Measurements from ENCODE around the gene ZNF451. TPM values are rescaled to one million over a fixed set of nuclear protein-coding genes. Genes with fewer than 3 reads are reported as not detected.

ZNF451 gene
- total RNA-seq, 1 donor from 2014 or later, result 21.5 TPM

DNA sequence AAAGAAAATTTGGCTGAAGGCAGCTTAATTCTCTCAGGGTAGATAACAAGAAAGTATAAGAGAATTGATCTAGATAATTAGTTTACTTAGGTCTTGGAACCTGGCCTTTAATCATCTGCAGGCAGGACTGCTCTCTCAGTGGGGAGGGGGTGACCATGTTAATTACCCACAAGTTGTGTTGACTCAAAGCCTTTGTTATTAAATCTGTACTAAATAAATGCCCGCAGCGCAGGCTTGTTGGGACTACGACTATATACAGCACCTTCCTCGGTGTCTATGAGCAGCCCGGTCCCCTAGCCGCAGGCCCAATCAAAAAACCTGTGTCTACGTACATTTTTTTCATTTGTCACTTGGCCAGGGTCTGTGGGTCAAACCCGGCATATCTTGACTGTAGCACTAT, 15.6 kb upstream of the ZNF451 start:
- Histone ChIP-seq H3K27ac (no peak overlapping the region), H3K36me3 (no peaks in the 10 kb centered on the region), H3K9me3 (no peaks in the 10 kb centered on the region), H3K4me3 (no peak overlapping the region), H3K27me3 (no peaks in the 10 kb centered on the region), H3K4me1 (no peaks in the 10 kb centered on the region)
- no peak for DNase-seq (ENCODE audit: low spot score in 2 of 2)
- intact Hi-C loops (cut with DNase I), result no loop called here
- TF ChIP-seq, protein P1, sequence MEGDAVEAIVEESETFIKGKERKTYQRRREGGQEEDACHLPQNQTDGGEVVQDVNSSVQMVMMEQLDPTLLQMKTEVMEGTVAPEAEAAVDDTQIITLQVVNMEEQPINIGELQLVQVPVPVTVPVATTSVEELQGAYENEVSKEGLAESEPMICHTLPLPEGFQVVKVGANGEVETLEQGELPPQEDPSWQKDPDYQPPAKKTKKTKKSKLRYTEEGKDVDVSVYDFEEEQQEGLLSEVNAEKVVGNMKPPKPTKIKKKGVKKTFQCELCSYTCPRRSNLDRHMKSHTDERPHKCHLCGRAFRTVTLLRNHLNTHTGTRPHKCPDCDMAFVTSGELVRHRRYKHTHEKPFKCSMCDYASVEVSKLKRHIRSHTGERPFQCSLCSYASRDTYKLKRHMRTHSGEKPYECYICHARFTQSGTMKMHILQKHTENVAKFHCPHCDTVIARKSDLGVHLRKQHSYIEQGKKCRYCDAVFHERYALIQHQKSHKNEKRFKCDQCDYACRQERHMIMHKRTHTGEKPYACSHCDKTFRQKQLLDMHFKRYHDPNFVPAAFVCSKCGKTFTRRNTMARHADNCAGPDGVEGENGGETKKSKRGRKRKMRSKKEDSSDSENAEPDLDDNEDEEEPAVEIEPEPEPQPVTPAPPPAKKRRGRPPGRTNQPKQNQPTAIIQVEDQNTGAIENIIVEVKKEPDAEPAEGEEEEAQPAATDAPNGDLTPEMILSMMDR (IDR thresholded peaks at IDR 0.05), result no peak

DNA sequence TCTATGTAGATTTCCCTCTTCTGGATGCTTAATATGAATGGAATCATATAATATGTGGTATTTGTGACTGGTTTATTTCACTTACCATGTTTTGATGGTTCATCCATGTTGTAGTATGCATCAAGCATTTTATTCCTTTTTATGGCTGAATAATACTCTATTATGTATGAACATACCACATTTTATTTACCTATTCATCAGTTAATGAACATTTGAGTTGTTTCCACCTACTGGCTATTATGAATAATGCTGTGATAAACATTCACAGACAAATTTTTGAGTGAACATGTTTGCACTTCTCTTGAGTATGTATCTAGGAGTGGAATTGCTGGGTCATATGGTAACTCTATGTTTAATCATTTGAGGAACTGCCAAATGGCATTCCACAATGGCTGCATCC, 14.9 kb upstream of the ZNF451 start:
- H3K27ac ChIP-seq, result no peak overlapping the region
- no peaks in the 10 kb centered on the region for H3K36me3 ChIP-seq
- intact Hi-C loops (cut with DNase I), result no loop called here
- H3K9me3 ChIP-seq, result no peaks in the 10 kb centered on the region
- TF ChIP-seq, protein P1 (IDR thresholded peaks at IDR 0.05), result no peak
- no peak for DNase-seq (ENCODE audit: low spot score in 2 of 2)
- H3K27me3 ChIP-seq, result no peaks in the 10 kb centered on the region
- no peaks in the 10 kb centered on the region for H3K4me1 ChIP-seq
- no peak overlapping the region for H3K4me3 ChIP-seq

DNA sequence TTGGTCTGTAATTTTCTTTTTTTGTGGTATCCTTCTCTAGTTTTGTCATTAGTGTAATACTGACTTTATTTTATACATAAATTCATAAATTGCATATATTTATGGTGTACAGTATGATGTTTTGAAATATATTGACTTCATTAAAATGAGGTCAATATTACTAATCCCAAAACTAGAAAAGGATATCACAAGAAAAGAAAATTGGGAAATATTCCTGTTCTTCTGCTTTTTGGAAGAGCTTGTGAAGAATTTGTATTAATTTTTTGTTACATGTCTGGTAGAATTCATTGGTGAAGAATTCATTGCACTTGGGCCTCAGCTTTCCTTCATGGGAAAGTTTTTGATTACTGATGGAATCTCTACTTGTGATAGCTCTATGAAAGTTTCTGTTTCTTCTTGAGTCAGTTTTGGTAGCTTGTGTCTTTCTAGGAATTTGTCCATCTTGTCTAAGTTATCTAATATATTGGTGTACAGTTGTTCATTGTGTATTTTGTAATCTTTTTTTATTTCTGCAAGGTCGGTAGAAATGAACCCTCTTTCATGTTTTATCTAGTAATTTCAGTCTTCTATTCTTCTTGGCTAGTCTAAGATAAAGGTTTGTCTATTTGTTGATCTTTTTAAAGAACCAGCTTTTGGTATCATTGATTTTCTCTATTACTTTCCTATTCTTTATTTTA, 11.3 kb upstream of the ZNF451 start:
- Histone ChIP-seq H3K27me3 (no peaks in the 10 kb centered on the region), H3K36me3 (no peaks in the 10 kb centered on the region), H3K4me3 (no peak overlapping the region), H3K27ac (no peak overlapping the region), H3K4me1 (no peaks in the 10 kb centered on the region), H3K9me3 (no peaks in the 10 kb centered on the region)
- intact Hi-C loops (cut with DNase I), result no loop called here
- TF ChIP-seq, protein P1 (IDR thresholded peaks at IDR 0.05), result no peak
- DNase-seq (ENCODE audit: low spot score in 2 of 2), result no peak

DNA sequence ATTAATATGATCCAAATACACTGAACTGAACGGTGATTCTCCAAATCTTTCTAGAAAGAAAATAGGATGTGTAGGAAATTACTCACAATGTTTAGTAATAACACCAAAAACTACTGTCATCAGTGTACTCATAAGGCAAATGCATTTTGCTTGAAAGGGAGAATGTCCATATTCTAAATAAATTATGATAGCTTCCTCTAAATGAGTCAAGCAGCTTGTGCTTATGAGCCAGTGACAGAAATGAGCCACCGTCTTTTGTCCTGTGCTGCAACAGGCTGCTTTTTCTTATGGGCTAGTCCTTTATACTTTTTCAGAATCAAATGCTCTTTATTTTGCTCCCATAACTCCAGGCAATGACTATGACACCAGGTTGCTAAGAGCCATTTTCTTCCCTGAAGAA, 4.5 kb upstream of the ZNF451 start:
- intact Hi-C loops (cut with DNase I), result loop anchor here (5.0 kb wide), 2 partner anchors 38 to 87 kb away; partner anchors contain the start of genes BAG2 and KIAA1586
- H3K27ac ChIP-seq, result no peak overlapping the region
- H3K9me3 ChIP-seq, result no peaks in the 10 kb centered on the region
- TF ChIP-seq, protein P1 (IDR thresholded peaks at IDR 0.05), result no peak
- no peaks in the 10 kb centered on the region for H3K36me3 ChIP-seq
- DNase-seq (ENCODE audit: low spot score in 2 of 2), result no peak
- no peaks in the 10 kb centered on the region for H3K27me3 ChIP-seq
- H3K4me1 ChIP-seq, result peaks cover 0 to 4% of the 10 kb centered on the region in 2 donors
- H3K4me3 ChIP-seq, result no peak overlapping the region

DNA sequence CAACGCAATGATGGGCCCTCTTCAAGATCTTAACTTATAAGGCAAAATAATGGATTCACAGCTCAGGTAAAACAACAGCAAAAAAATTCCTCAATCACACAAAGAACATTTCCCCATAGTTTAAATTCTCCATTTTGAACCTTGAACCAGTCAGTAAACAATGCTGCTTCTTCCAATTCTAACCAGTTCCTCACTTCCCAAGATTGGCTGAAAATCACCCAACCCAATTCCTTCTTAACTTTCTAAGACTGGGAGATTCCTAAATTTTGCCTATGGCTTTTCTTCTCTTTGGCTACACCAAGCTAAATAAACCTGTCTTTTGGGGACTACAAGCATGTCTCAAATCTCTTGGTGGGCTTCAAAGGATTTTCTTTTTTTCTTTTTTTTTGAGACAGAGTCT, 3.1 kb upstream of the ZNF451 start:
- intact Hi-C loops (cut with DNase I), result loop anchor here (5.0 kb wide), 2 partner anchors 40 to 85 kb away; partner anchors contain the start of genes BAG2 and KIAA1586
- Histone ChIP-seq H3K4me1 (peaks cover 3 to 10% of the 10 kb centered on the region in 2 donors), H3K9me3 (no peaks in the 10 kb centered on the region), H3K36me3 (no peaks in the 10 kb centered on the region), H3K27ac (no peak overlapping the region), H3K27me3 (no peaks in the 10 kb centered on the region), H3K4me3 (no peak overlapping the region)
- TF ChIP-seq, protein P1 (IDR thresholded peaks at IDR 0.05), result no peak
- DNase-seq (ENCODE audit: low spot score in 2 of 2), result no peak
